Measurements from ENCODE around the gene USP40.

DNA sequence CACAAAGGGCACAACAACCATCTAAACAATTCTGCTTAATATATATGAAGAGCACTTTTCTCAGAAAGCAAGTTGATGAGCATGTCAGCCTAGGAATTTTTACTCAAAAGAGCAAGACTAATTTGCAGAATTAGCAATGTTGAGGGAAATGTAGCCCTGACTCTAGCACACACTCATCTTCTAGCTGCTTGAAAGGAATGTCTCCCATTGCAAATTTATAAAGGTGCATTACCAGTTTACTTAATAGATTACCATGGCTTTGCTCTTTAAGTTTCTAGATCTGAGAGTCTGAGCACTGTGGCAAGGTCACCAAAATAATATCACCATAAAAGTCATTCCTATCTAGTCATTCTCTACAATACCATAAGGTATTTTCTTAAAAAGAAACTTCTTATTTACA is 40.8 kb downstream of the USP40 start:
- TF ChIP-seq, protein P1, sequence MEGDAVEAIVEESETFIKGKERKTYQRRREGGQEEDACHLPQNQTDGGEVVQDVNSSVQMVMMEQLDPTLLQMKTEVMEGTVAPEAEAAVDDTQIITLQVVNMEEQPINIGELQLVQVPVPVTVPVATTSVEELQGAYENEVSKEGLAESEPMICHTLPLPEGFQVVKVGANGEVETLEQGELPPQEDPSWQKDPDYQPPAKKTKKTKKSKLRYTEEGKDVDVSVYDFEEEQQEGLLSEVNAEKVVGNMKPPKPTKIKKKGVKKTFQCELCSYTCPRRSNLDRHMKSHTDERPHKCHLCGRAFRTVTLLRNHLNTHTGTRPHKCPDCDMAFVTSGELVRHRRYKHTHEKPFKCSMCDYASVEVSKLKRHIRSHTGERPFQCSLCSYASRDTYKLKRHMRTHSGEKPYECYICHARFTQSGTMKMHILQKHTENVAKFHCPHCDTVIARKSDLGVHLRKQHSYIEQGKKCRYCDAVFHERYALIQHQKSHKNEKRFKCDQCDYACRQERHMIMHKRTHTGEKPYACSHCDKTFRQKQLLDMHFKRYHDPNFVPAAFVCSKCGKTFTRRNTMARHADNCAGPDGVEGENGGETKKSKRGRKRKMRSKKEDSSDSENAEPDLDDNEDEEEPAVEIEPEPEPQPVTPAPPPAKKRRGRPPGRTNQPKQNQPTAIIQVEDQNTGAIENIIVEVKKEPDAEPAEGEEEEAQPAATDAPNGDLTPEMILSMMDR (IDR thresholded peaks at IDR 0.05 in 8 of 11, conservative IDR thresholded peaks at IDR 0.05 in 3 of 11) = no peak
- no peak for TF ChIP-seq POLR2AphosphoS5 (IDR thresholded peaks at IDR 0.05)
- no peak for TF ChIP-seq POLR2A (IDR thresholded peaks at IDR 0.05)

Data from spleen (tissue), 7 donors.